Thyroid gland (tissue), 4 donors: ENCODE data around the gene CTSO. TPM values are rescaled to one million over a fixed set of nuclear protein-coding genes. Genes with fewer than 3 reads are reported as not detected.

Source experiments
- DNase-seq, 2 donors: peaks; one replicate each; pipeline ENCODE4 v3.0.0-alpha.2; 2019
- H3K27ac ChIP-seq, 3 donors: fragments of 200-600 bp; sonication (generic); 1 replicate in 2 of 3; 2 replicates in 1 of 3; pipeline ENCODE4 v1.5.1; 2016 to 2019; ENCODE audit warnings: mild to moderate bottlenecking in 1 of 3, moderate library complexity in 1 of 3
- H3K27me3 ChIP-seq: fragments of 200-600 bp; sonication (generic); one replicate; pipeline ENCODE4 v1.5.1; 2019
- H3K36me3 ChIP-seq, 2 donors: fragments of 200-600 bp; sonication (generic); one replicate each; pipeline ENCODE4 v1.5.1; 2016 to 2019
- H3K4me1 ChIP-seq, 2 donors: fragments of 200-600 bp; sonication (generic); one replicate each; pipeline ENCODE4 v1.5.1; 2017 to 2019
- H3K4me3 ChIP-seq, 3 donors: fragments of 200-600 bp; sonication (generic); replicated peaks in 1 of 3; 1 replicate in 2 of 3; 2 replicates in 1 of 3; pipeline ENCODE4 v1.5.1; 2016; ENCODE audit warnings: mild to moderate bottlenecking in 1 of 3
- H3K9me3 ChIP-seq: fragments of 200-600 bp; sonication (generic); one replicate; pipeline ENCODE4 v1.5.1; 2017
- CTCF ChIP-seq, 6 experiments: fragments of 200-600 bp in 3 of 6; fragments of 450-650 bp in 3 of 6; sonication (generic) in 3 of 6; IDR thresholded peaks; one replicate each; pipeline ENCODE4 v1.5.1; 2016 to 2019; ENCODE audit warnings: antibody characterized with exemption in 6 of 6, mild to moderate bottlenecking in 2 of 6, inconsistent platforms in 1 of 6, moderate library complexity in 1 of 6
- POLR2A ChIP-seq, 2 donors: fragments of 450-650 bp; IDR thresholded peaks; one replicate each; pipeline ENCODE4 v1.6.1; 2017; ENCODE audit warnings: antibody characterized with exemption in 2 of 2, mild to moderate bottlenecking in 2 of 2, moderate library complexity in 1 of 2
- WGBS, 2 donors: methylation state at CpG; one replicate each; pipeline ENCODE4 v1.1.5; 2017; 5-methylcytosine and 5-hydroxymethylcytosine counted together
- intact Hi-C: fragments of 100-400 bp; cut with DNase I; formaldehyde crosslinking; loops from one replicate; pipeline ENCODE4 v1.15.1; 2023
- total RNA-seq, 4 donors: library from RNA; depleted of rRNA; stranded (reverse); fragments of >200 nt; gene quantifications; one replicate each; pipeline ENCODE4 v1.2.3, GENCODE V29; 2016

Gene CTSO
- total RNA-seq, 4 donors from 2014 or later = 31.9 to 36.3 (median 35.6) TPM

- Histone ChIP-seq H3K4me1 (no peaks in the 10 kb centered on the region), H3K9me3 (no peaks in the 10 kb centered on the region), H3K27ac (no peak overlapping the region), H3K36me3 (no peaks in the 10 kb centered on the region), H3K4me3 (no peak overlapping the region), H3K27me3 (no peaks in the 10 kb centered on the region)
- TF ChIP-seq CTCF (IDR thresholded peaks at IDR 0.05) (no peak), POLR2A (IDR thresholded peaks at IDR 0.05) (no peak)
- DNase-seq = no peak
- WGBS, 2 donors = 76 to 86% methylated on average over 1 of the region's 1 CpG
- intact Hi-C loops = no loop called here
Measured at GRCh38 chr4:155974476-155974749, 20.7 kb upstream of the CTSO start.

DNA sequence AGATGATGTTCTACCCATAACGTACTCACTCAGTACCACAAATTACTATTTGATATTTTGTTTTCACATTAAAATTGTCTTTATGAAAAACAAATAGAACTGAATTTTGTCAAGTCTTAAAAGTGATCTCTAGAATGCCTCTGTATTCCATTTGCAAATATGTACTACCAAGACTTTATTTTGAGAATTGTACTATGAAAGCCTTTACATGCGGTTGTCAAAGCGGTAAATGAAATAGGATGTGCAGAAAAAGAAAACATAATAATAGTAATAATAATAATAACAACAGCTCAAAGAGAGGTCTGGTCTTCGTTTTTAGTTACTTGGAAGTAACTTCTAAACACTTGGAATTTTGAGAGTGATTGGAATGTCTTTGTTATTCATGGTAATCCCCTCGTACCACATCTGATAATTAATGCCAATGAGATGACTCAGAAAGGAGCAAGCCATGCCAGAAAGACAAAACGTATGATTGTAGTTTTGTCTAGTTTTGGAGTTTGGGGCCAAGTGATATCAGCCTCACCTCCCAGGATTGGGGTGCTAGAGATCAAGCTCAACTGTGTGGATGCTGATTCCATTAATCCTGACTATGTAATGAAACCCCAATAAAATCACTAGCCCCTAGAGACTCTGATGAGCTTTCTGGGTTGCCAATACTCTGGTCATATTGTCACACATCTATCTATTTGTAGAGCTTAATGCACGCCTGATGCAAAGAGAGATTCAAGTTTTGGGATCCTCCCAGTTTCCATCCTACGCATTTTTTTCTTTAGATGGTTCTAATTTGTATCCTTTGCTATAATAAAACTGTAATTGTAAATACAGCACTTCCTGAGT is 20.2 kb upstream of the CTSO start:
- no peaks in the 10 kb centered on the region for H3K27me3 ChIP-seq
- intact Hi-C loops = no loop called here
- no peaks in the 10 kb centered on the region for H3K4me1 ChIP-seq
- no peaks in the 10 kb centered on the region for H3K9me3 ChIP-seq
- 66 to 71% methylated on average over 8 of the region's 8 CpGs for WGBS, 2 donors
- DNase-seq = no peak
- TF ChIP-seq POLR2A (IDR thresholded peaks at IDR 0.05) (no peak), CTCF (IDR thresholded peaks at IDR 0.05) (no peak)
- no peak overlapping the region for H3K4me3 ChIP-seq
- H3K27ac ChIP-seq = no peak overlapping the region
- H3K36me3 ChIP-seq = no peaks in the 10 kb centered on the region

DNA sequence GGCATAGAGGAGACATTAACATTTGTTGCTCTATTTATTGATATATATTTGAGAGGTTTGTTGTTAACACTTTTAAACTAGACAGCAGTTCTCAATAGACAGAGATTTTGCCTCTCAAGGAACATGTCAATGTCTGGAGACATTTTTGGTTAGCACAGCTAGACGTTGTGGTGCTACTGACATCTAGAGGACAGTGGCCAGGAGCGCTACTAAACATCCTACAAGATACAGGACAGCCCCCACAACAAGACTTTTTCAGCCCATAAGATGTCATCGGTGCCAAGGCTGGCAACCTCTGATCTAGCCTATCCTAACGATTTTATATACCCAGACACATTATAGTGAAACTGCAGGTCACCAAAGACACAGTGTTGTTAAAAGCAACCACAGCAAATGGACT is 18.4 kb upstream of the CTSO start:
- Histone ChIP-seq H3K4me1 (no peaks in the 10 kb centered on the region), H3K9me3 (no peaks in the 10 kb centered on the region), H3K36me3 (no peaks in the 10 kb centered on the region), H3K27ac (no peak overlapping the region), H3K27me3 (no peaks in the 10 kb centered on the region), H3K4me3 (no peak overlapping the region)
- intact Hi-C loops = no loop called here
- no peak for DNase-seq
- TF ChIP-seq CTCF (IDR thresholded peaks at IDR 0.05) (no peak), POLR2A (IDR thresholded peaks at IDR 0.05) (no peak)
- WGBS, 2 donors = 50 to 53% methylated on average over 4 of the region's 4 CpGs

GRCh38 chr4:155966731-155967395 is 13.2 kb upstream of the CTSO start:
- no peak overlapping the region for H3K4me3 ChIP-seq
- no peak overlapping the region for H3K27ac ChIP-seq
- intact Hi-C loops = no loop called here
- TF ChIP-seq CTCF (IDR thresholded peaks at IDR 0.05) (no peak), POLR2A (IDR thresholded peaks at IDR 0.05) (no peak)
- no peak for DNase-seq
- no peaks in the 10 kb centered on the region for H3K36me3 ChIP-seq
- H3K4me1 ChIP-seq = no peaks in the 10 kb centered on the region
- H3K27me3 ChIP-seq = no peaks in the 10 kb centered on the region
- 85 to 87% methylated on average over 3 of the region's 3 CpGs for WGBS, 2 donors
- H3K9me3 ChIP-seq = no peaks in the 10 kb centered on the region

GRCh38 chr4:155966171-155966570 is 12.5 kb upstream of the CTSO start:
- TF ChIP-seq CTCF (IDR thresholded peaks at IDR 0.05) (no peak), POLR2A (IDR thresholded peaks at IDR 0.05) (no peak)
- no peak overlapping the region for H3K4me3 ChIP-seq
- DNase-seq = no peak
- no peaks in the 10 kb centered on the region for H3K4me1 ChIP-seq
- WGBS, 2 donors = 95 to 100% methylated on average over 2 of the region's 2 CpGs
- no peaks in the 10 kb centered on the region for H3K27me3 ChIP-seq
- intact Hi-C loops = no loop called here
- H3K36me3 ChIP-seq = no peaks in the 10 kb centered on the region
- H3K9me3 ChIP-seq = no peaks in the 10 kb centered on the region
- H3K27ac ChIP-seq = no peak overlapping the region
